ENCODE measurements around the gene ABHD15. TPM values are rescaled to one million over a fixed set of nuclear protein-coding genes. Genes with fewer than 3 reads are reported as not detected.

Gene ABHD15
- polyA plus RNA-seq, 3 donors: 3.1 to 4.6 (median 3.6) TPM

DNA sequence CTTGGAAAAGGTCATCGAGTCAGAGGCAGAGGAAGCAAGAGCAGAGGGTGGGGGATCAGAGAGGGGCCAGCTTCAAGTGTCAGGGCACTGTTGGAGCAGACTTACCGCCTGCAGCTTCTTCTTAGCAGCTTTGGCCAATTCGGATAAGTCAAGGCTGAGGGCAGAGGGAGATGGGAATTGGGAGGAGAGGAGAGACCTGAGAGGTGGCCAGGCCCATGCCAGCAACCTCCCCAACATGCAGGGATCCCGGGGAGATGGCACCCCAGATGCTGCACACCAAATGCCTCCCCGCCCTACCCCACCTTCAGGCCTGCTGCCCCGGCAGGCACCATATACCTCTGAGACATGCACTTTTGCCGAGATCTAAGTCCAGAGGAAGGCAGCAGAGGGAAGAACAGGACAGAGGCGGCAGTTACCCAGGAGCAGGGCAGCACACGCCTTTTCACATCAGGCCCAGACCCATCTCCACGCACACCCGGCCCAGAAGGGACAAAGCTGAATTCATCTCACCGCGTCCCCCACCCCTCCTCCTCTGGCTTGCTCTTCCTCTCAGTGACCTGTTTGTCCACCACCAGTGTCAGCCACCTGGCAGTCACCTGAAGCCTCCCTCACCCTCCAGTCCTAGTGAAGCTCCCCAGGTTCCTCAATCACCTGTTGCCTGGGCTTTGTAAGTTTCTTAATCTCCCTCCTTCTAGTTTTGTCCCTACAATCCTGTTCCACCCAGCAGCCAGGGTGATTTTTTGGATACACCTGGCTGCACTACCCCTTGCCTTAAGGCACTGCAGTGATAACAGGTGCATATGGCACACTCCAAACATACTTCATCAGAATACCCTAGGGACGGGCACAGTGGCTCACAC is 12.0 kb upstream of the ABHD15 start:
- Mint-ChIP-seq H3K4me1 (peaks cover 5% of the 10 kb centered on the region), H3K4me3 (no peak overlapping the region), H3K27me3 (ENCODE audit: low read depth in 3 of 3) (no peaks in the 10 kb centered on the region), H3K27ac (no peak overlapping the region), H3K9me3 (no peaks in the 10 kb centered on the region), H3K36me3 (peaks cover 60 to 96% of the 10 kb centered on the region in 2 donors)
- peaks cover 47% of the 10 kb centered on the region for H4K20me1 ChIP-seq (ENCODE audit: insufficient read depth, low read length)
- H3K4me3 ChIP-seq (replicated peaks in 1 of 3; ENCODE audit: low read depth in 2 of 3, low read length in 3 of 3): no peak overlapping the region
- H3K79me2 ChIP-seq (ENCODE audit: insufficient read depth, low read length): peaks cover 11% of the 10 kb centered on the region
- no peak overlapping the region for H2AFZ ChIP-seq (ENCODE audit: insufficient read depth, low read depth, low read length, poor library complexity, severe bottlenecking)
- H3K9me3 ChIP-seq (replicated peaks in 1 of 2; ENCODE audit: control insufficient read depth in 1 of 2, insufficient read depth in 1 of 2, low read length in 2 of 2): no peaks in the 10 kb centered on the region
- WGBS (ENCODE audit: insufficient coverage): 97% methylated on average over 11 of the region's 14 CpGs
- no peaks in the 10 kb centered on the region for H3K27me3 ChIP-seq (ENCODE audit: control insufficient read depth in 2 of 2, insufficient read depth in 2 of 2, low read length in 2 of 2)
- no peak for DNase-seq
- H3K36me3 ChIP-seq (replicated peaks in 1 of 2; ENCODE audit: control insufficient read depth in 1 of 2, insufficient read depth in 2 of 2, low read length in 2 of 2): peaks cover 77 to 90% of the 10 kb centered on the region in 2 donors
- no peak for TF ChIP-seq CTCF (IDR thresholded peaks at IDR 0.05)
- intact Hi-C loops (cut with micrococcal nuclease): no loop called here
- no peak overlapping the region for H3K9ac ChIP-seq (ENCODE audit: insufficient read depth, low read length, poor library complexity, severe bottlenecking)
- H3K4me1 ChIP-seq (ENCODE audit: control insufficient read depth in 1 of 2, insufficient read depth in 2 of 2, low read length in 2 of 2): peaks cover under 1 to 2% of the 10 kb centered on the region in 2 donors
- H3K4me2 ChIP-seq (replicated peaks; ENCODE audit: extremely low read depth, low read length, poor library complexity, severe bottlenecking): no peak overlapping the region
- no peak overlapping the region for H3K27ac ChIP-seq (ENCODE audit: low read depth in 1 of 2, low read length in 2 of 2)

DNA sequence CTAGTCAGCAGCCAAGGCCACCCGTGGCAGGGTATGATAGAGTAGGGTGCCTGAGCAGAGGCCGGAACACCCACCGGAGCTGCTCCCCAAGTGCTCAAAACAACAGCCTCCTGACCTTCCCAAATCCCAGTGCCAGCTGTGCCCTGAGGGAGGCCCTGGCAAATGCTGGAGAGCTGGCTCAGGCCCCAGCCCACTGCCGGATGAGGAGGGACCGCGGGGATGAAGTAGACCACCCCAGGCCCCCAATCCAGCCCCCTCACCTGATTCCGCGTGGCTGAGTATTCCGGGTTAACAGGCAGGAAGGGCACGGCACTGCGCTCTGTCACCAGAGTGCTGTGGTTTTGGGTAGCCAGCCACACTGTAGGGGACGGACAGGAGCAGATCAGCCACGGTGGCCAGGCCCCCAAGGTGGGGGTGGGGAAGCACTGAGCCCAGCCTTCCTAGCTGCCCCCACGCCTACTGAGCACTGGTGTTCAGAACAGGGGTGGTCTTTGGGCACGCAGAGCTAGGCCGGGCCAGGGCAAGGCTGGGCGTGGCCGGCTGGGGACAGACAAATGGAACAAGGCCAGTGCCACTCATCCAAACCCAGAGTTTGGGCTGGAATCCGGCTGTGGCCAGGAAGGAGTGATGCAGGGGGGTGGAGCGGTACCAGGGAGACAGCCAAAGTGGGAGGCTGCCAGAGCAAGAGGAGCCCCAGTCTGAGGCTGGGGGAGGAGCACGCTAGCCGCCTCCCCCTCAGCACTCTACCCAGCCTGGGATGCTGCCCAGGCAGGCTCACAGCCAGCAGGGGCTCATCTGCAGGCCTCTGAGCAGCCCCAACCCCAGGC is 10.8 kb upstream of the ABHD15 start:
- no peak overlapping the region for H3K4me3 ChIP-seq (replicated peaks in 1 of 3; ENCODE audit: low read depth in 2 of 3, low read length in 3 of 3)
- H3K9ac ChIP-seq (ENCODE audit: insufficient read depth, low read length, poor library complexity, severe bottlenecking): no peak overlapping the region
- peaks cover 4% of the 10 kb centered on the region for H3K79me2 ChIP-seq (ENCODE audit: insufficient read depth, low read length)
- DNase-seq: no peak
- no peaks in the 10 kb centered on the region for H3K27me3 ChIP-seq (ENCODE audit: control insufficient read depth in 2 of 2, insufficient read depth in 2 of 2, low read length in 2 of 2)
- no peak overlapping the region for H3K4me2 ChIP-seq (replicated peaks; ENCODE audit: extremely low read depth, low read length, poor library complexity, severe bottlenecking)
- no peak overlapping the region for H2AFZ ChIP-seq (ENCODE audit: insufficient read depth, low read depth, low read length, poor library complexity, severe bottlenecking)
- Mint-ChIP-seq H3K27ac (peak overlapping the region in 1 of 7 donors; percentile 30), H3K36me3 (peaks cover 61 to 91% of the 10 kb centered on the region in 2 donors), H3K9me3 (no peaks in the 10 kb centered on the region), H3K27me3 (ENCODE audit: low read depth in 3 of 3) (no peaks in the 10 kb centered on the region), H3K4me1 (peaks cover 5% of the 10 kb centered on the region), H3K4me3 (peak overlapping the region in 1 of 2 donors; percentile 31)
- H3K4me1 ChIP-seq (ENCODE audit: control insufficient read depth in 1 of 2, insufficient read depth in 2 of 2, low read length in 2 of 2): peaks cover 2 to 4% of the 10 kb centered on the region in 2 donors
- H3K36me3 ChIP-seq (replicated peaks in 1 of 2; ENCODE audit: control insufficient read depth in 1 of 2, insufficient read depth in 2 of 2, low read length in 2 of 2): peaks cover 78 to 89% of the 10 kb centered on the region in 2 donors
- intact Hi-C loops (cut with micrococcal nuclease): no loop called here
- TF ChIP-seq CTCF (IDR thresholded peaks at IDR 0.05): no peak
- H3K9me3 ChIP-seq (replicated peaks in 1 of 2; ENCODE audit: control insufficient read depth in 1 of 2, insufficient read depth in 1 of 2, low read length in 2 of 2): no peaks in the 10 kb centered on the region
- no peak overlapping the region for H3K27ac ChIP-seq (ENCODE audit: low read depth in 1 of 2, low read length in 2 of 2)
- H4K20me1 ChIP-seq (ENCODE audit: insufficient read depth, low read length): peaks cover 44% of the 10 kb centered on the region
- 90% methylated on average over 12 of the region's 22 CpGs for WGBS (ENCODE audit: insufficient coverage)
